ENCODE data around the gene CHCHD5. TPM values are rescaled to one million over a fixed set of nuclear protein-coding genes. Genes with fewer than 3 reads are reported as not detected.

Gene CHCHD5
- total RNA-seq, 1 donor from 2014 or later = 12.9 TPM

- no peak overlapping the region for H3K4me3 Mint-ChIP-seq
- H3K36me3 ChIP-seq = no peaks in the 10 kb centered on the region
- H3K9ac ChIP-seq = no peak overlapping the region
- no peaks in the 10 kb centered on the region for H3K79me2 ChIP-seq (ENCODE audit: low read depth)
- H3K36me3 Mint-ChIP-seq = no peaks in the 10 kb centered on the region
- no peak for DNase-seq (ENCODE audit: low spot score)
- no peaks in the 10 kb centered on the region for H3K9me3 ChIP-seq (ENCODE audit: low read depth)
- no peaks in the 10 kb centered on the region for H3K9me3 Mint-ChIP-seq
- no peak overlapping the region for H3K4me2 ChIP-seq
- H3K27me3 Mint-ChIP-seq (ENCODE audit: insufficient read depth, low read depth) = peaks cover 2% of the 10 kb centered on the region
- peaks cover 24% of the 10 kb centered on the region for H3K4me1 ChIP-seq
- H3K4me1 Mint-ChIP-seq = peaks cover 33% of the 10 kb centered on the region
- no peaks in the 10 kb centered on the region for H4K20me1 ChIP-seq (ENCODE audit: low read depth)
- H2AFZ ChIP-seq (replicated peaks) = no peak overlapping the region
- H3K4me3 ChIP-seq = no peak overlapping the region
- no peak overlapping the region for H3K27ac ChIP-seq
- peaks cover 8% of the 10 kb centered on the region for H3F3A ChIP-seq (ENCODE audit: low read depth)
- H3K27me3 ChIP-seq = no peaks in the 10 kb centered on the region
- H3K27ac Mint-ChIP-seq = peak overlapping the region; percentile 19
- TF ChIP-seq, protein P1, sequence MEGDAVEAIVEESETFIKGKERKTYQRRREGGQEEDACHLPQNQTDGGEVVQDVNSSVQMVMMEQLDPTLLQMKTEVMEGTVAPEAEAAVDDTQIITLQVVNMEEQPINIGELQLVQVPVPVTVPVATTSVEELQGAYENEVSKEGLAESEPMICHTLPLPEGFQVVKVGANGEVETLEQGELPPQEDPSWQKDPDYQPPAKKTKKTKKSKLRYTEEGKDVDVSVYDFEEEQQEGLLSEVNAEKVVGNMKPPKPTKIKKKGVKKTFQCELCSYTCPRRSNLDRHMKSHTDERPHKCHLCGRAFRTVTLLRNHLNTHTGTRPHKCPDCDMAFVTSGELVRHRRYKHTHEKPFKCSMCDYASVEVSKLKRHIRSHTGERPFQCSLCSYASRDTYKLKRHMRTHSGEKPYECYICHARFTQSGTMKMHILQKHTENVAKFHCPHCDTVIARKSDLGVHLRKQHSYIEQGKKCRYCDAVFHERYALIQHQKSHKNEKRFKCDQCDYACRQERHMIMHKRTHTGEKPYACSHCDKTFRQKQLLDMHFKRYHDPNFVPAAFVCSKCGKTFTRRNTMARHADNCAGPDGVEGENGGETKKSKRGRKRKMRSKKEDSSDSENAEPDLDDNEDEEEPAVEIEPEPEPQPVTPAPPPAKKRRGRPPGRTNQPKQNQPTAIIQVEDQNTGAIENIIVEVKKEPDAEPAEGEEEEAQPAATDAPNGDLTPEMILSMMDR (IDR thresholded peaks at IDR 0.05) = no peak
- TF ChIP-seq EZH2 (IDR thresholded peaks at IDR 0.05) (no peak), EZH2phosphoT487 (IDR thresholded peaks at IDR 0.05) (no peak)
Measured at GRCh38 chr2:112633708-112634107, 49.3 kb downstream of the CHCHD5 start.

DNA sequence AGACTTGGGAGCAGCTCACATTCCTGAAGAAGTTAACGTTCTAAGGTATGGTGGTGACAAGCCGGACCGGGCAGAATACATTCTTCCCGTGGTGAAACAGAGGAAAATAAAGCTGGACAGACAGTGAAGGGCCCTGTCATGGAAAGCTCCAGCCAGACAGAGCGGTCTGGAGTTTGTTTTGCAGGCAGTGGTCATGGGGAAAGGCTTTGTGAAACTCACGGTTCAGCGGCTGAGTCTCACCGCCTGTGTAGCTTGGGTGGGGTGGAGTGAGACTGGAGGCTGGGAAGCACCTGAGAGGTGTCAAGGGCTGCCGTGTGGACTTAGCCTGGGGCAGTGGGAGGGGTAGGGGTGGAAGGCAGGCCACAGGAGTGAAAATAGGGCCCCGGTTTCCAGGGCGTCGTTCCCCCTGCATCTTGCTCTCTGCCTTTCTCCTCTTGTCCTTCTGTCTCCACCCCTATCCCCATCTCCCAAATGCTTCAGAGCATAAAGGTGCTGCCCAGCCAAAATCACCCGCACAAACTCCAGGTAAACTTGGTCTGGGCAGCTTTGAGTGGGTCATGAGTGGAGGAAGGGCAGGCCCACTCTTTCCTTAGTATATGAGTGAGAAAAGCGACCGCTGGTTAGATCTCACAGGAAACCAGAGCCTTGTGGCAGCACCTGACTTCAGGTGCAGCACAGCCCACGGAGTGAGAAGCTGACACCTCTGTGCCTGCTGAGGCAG, 49.9 kb downstream of the CHCHD5 start:
- Histone ChIP-seq H4K20me1 (ENCODE audit: low read depth) (no peaks in the 10 kb centered on the region), H3K4me3 (no peak overlapping the region), H3K4me1 (peaks cover 24% of the 10 kb centered on the region), H2AFZ (replicated peaks) (no peak overlapping the region), H3K79me2 (ENCODE audit: low read depth) (no peaks in the 10 kb centered on the region), H3K9ac (no peak overlapping the region), H3K27me3 (no peaks in the 10 kb centered on the region), H3K4me2 (no peak overlapping the region), H3K36me3 (no peaks in the 10 kb centered on the region), H3F3A (ENCODE audit: low read depth) (peaks cover 8% of the 10 kb centered on the region), H3K9me3 (ENCODE audit: low read depth) (no peaks in the 10 kb centered on the region), H3K27ac (no peak overlapping the region)
- DNase-seq (ENCODE audit: low spot score) = no peak
- TF ChIP-seq, protein P1 (IDR thresholded peaks at IDR 0.05) = no peak
- TF ChIP-seq EZH2 (IDR thresholded peaks at IDR 0.05) (no peak), EZH2phosphoT487 (IDR thresholded peaks at IDR 0.05) (no peak)
- Mint-ChIP-seq H3K27me3 (ENCODE audit: insufficient read depth, low read depth) (peaks cover 2% of the 10 kb centered on the region), H3K27ac (peak overlapping the region; percentile 19), H3K9me3 (no peaks in the 10 kb centered on the region), H3K36me3 (no peaks in the 10 kb centered on the region), H3K4me3 (no peak overlapping the region), H3K4me1 (peaks cover 33% of the 10 kb centered on the region)

DNA sequence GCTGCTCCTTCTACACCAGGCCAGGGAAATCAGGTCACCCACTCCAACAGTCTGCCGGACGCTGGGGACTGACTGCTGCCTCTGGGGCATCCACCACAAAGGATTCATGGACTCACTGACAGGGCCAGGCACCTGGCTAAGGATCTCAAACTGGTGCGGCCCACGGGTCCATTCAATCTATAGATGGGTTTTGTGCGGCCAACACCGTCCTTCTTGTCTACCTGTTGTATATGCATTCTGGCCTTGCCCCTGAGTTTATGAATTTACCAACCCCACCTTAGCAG, 50.4 kb downstream of the CHCHD5 start:
- no peak overlapping the region for H3K27ac Mint-ChIP-seq
- no peak overlapping the region for H3K4me2 ChIP-seq

More for the DNA sequence above, 50.4 kb downstream of the CHCHD5 start:
- TF ChIP-seq, protein P1 (IDR thresholded peaks at IDR 0.05) = no peak
- no peak for TF ChIP-seq EZH2 (IDR thresholded peaks at IDR 0.05)
- TF ChIP-seq EZH2phosphoT487 (IDR thresholded peaks at IDR 0.05) = no peak
- Histone ChIP-seq H3K27ac (no peak overlapping the region), H3K4me3 (no peak overlapping the region), H3K79me2 (ENCODE audit: low read depth) (no peaks in the 10 kb centered on the region), H2AFZ (replicated peaks) (no peak overlapping the region), H3K9ac (no peak overlapping the region), H3F3A (ENCODE audit: low read depth) (peaks cover 8% of the 10 kb centered on the region), H3K4me1 (peaks cover 21% of the 10 kb centered on the region), H3K9me3 (ENCODE audit: low read depth) (no peaks in the 10 kb centered on the region), H3K36me3 (no peaks in the 10 kb centered on the region), H4K20me1 (ENCODE audit: low read depth) (no peaks in the 10 kb centered on the region), H3K27me3 (no peaks in the 10 kb centered on the region)
- peaks cover 2% of the 10 kb centered on the region for H3K27me3 Mint-ChIP-seq (ENCODE audit: insufficient read depth, low read depth)
- no peaks in the 10 kb centered on the region for H3K36me3 Mint-ChIP-seq
- no peak overlapping the region for H3K4me3 Mint-ChIP-seq
- no peaks in the 10 kb centered on the region for H3K9me3 Mint-ChIP-seq
- H3K4me1 Mint-ChIP-seq = peaks cover 28% of the 10 kb centered on the region
- DNase-seq (ENCODE audit: low spot score) = no peak
